NT2/D1 (cell line): ENCODE measurements around the gene NAALADL1.

Experiments used
- SUZ12 ChIP-seq: IDR thresholded peaks from 2 replicates; pipeline ENCODE4 v1.6.1; 2011; ENCODE audit not compliant: insufficient read length, insufficient read depth; ENCODE audit errors: extremely low read depth
- YY1 ChIP-seq: IDR thresholded peaks from 2 replicates; pipeline ENCODE4 v1.6.1; 2011; ENCODE audit not compliant: insufficient read length, insufficient read depth

GRCh38 chr11:65013888-65014725, 44.2 kb downstream of the NAALADL1 start, which contains the start of gene ARL2:
- TF ChIP-seq YY1 (peak; percentile 9), SUZ12 (no peak)
